Kidney (tissue), 14 donors: Measurements from ENCODE around the gene CASP6. TPM values are rescaled to one million over a fixed set of nuclear protein-coding genes. Genes with fewer than 3 reads are reported as not detected.

Source experiments
- DNase-seq, 5 donors: peaks; one replicate each; pipeline ENCODE4 v3.0.0-alpha.2; 2013 to 2020
- FAIRE-seq: peaks from 2 replicates; lab custom pipeline; 2012; peaks lifted over from hg19 to GRCh38; lab: Jason Lieb, UNC
- H3K27ac ChIP-seq, 2 donors: one replicate each; pipeline ENCODE4 v1.7.0; 2013; ENCODE audit warnings: low read depth in 2 of 2, low read length in 2 of 2, inconsistent platforms in 1 of 2
- H3K27me3 ChIP-seq: one replicate; pipeline ENCODE4 v1.7.1; 2013; ENCODE audit warnings: low read length, inconsistent platforms; ENCODE audit not compliant: control insufficient read depth, insufficient read depth
- H3K36me3 ChIP-seq, 3 donors: one replicate each; pipeline versions ENCODE4 v1.7.0 to v1.7.1; 2013; ENCODE audit warnings: low read length in 3 of 3, control low read depth in 1 of 3, inconsistent platforms in 1 of 3; ENCODE audit not compliant: insufficient read depth in 3 of 3, control insufficient read depth in 2 of 3
- H3K4me1 ChIP-seq, 3 donors: one replicate each; pipeline versions ENCODE4 v1.7.0 to v1.7.1; 2013; ENCODE audit warnings: low read length in 3 of 3, inconsistent platforms in 1 of 3, low read depth in 1 of 3; ENCODE audit not compliant: control insufficient read depth in 2 of 3, insufficient read depth in 2 of 3
- H3K4me3 ChIP-seq, 3 donors: one replicate each; pipeline versions ENCODE4 v1.7.0 to v1.8.1; 2013; ENCODE audit warnings: low read length in 3 of 3, control low read depth in 1 of 3, inconsistent platforms in 1 of 3
- H3K9ac ChIP-seq, 3 donors: one replicate each; pipeline versions ENCODE4 v1.7.0 to v1.7.1; 2013; ENCODE audit warnings: low read length in 3 of 3, control low read depth in 1 of 3, inconsistent platforms in 1 of 3
- H3K9me3 ChIP-seq, 3 donors: one replicate each; pipeline versions ENCODE4 v1.7.0 to v1.7.1; 2013; ENCODE audit warnings: low read length in 3 of 3, control low read depth in 1 of 3, inconsistent platforms in 1 of 3; ENCODE audit not compliant: control insufficient read depth in 2 of 3, insufficient read depth in 1 of 3
- CTCF ChIP-seq: IDR thresholded peaks from 3 replicates; pipeline ENCODE4 v1.5.1; 2012; ENCODE audit warnings: mild to moderate bottlenecking, moderate library complexity, borderline replicate concordance; ENCODE audit not compliant: insufficient read depth; ENCODE audit errors: extremely low read depth
- intact Hi-C: fragments of 100-400 bp; cut with DNase I; formaldehyde crosslinking; loops from one replicate; pipeline ENCODE4 v1.11.1; 2022
- polyA plus RNA-seq: library from polyadenylated mRNA; stranded (reverse); fragments of 350-450 nt; fragmentation: Illumina TruSeq; extraction: RNeasy Lipid Tissue Mini Kit (QIAGEN cat#74804); gene quantifications from one replicate; pipeline ENCODE4 v1.2.3, GENCODE V29; 2014; ENCODE audit warnings: low read depth, low replicate concordance; ENCODE audit not compliant: insufficient read depth
- total RNA-seq: library from RNA; stranded (reverse); fragmentation: NEBNext Ultra II Directional; extraction: Animal tissue kit (Norgen Biotek cat#: 25700); gene quantifications from one replicate; pipeline ENCODE4 v1.2.1, GENCODE V29; 2021
- donor health status: control.
- donor health status: control.
- donor health status: control.
- donor health status: control.
- donor health status: control.
- donor health status: DM: yes; HTN: yes; CAD: no.
- donor health status: Normal renal cell carcinoma (clear cell type).

CASP6 gene
- total and polyA plus RNA-seq, 2 donors from 2014 or later = 20.7 to 21.6 TPM

DNA sequence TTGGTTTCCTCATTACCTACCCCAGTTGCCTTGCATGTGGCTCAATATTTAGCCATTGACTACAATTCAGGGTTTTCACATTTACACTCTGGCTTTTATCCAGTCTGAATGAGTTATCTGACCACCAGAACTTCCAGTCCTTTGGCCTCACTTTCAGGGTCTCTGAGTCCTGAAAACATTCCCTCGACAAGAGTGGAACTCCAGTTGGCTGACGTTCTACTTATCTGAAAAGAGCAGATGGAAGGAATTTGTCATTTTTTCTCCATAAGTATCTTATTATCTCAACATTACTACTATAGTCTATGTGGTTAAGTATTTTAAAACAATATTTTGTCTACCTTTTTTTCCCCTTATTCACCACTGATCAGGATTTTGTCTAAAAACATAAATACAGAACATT, 5.2 kb upstream of the CASP6 start:
- intact Hi-C loops = loop anchor here (10.0 kb wide), 1 partner anchor 96 kb away; the partner anchor contains the start of gene CFI
- Histone ChIP-seq H3K4me3 (no peak overlapping the region), H3K4me1 (peaks cover 0 to 5% (median 4%) of the 10 kb centered on the region in 3 donors), H3K9ac (no peak overlapping the region), H3K9me3 (no peaks in the 10 kb centered on the region), H3K27ac (no peak overlapping the region), H3K36me3 (peaks cover 3 to 8% (median 4%) of the 10 kb centered on the region in 3 donors), H3K27me3 (no peaks in the 10 kb centered on the region)
- FAIRE-seq (no peak), DNase-seq (no peak)
- TF ChIP-seq CTCF = no peak

DNA sequence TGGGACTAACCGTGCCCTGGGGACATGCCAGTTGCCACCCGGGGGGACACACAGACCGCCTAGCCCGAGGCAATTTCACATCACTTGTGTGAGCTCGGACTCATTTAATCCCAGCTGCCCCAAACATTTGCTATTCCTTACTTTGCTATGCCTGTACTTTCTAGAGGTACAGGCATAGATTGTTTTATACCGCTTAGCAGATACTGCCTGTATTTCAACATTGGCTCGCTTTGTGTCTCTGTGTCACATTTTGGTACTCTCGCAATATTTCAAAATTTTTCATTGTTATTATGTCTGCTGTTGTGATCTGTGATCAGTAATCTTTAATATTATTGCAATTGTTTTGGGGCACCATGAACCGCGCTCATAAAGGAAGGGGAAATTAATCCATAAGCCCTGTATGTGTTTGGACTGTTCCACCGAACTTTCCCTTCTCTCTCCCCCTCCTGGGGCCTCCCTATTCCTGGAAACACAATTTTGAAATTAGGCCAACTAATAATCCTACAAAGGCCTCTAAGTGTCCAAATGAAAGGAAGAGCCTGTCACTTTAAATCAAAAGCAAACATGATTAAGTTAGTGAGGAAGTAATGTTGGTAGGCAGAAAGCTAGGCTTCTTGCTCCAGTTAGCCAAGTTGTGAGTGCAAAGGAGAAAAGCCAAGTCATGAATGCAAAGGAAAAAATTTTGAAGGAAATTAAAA, 568 bp upstream of the CASP6 start:
- peaks cover 0 to 14% (median 8%) of the 10 kb centered on the region in 3 donors for H3K4me1 ChIP-seq
- FAIRE-seq (no peak), DNase-seq (peak in 2 of 5 donors; percentile 59 to 72)
- no peak for TF ChIP-seq CTCF
- H3K4me3 ChIP-seq = peak overlapping the region; percentile 71 to 79 (median 75)
- peaks cover 0 to 3% (median 0%) of the 10 kb centered on the region in 3 donors for H3K36me3 ChIP-seq
- peak overlapping the region; percentile 78 to 83 for H3K27ac ChIP-seq
- H3K9me3 ChIP-seq = no peaks in the 10 kb centered on the region
- no peaks in the 10 kb centered on the region for H3K27me3 ChIP-seq
- peak overlapping the region; percentile 29 to 74 (median 43) for H3K9ac ChIP-seq
- intact Hi-C loops = loop anchor here (10.0 kb wide), 1 partner anchor 101 kb away; the partner anchor contains the start of gene CFI

GRCh38 chr4:109701566-109702410, 1.5 kb downstream of the CASP6 start:
- H3K4me1 ChIP-seq = peaks cover 0 to 14% (median 8%) of the 10 kb centered on the region in 3 donors
- no peak for FAIRE-seq
- H3K27ac ChIP-seq = peak overlapping the region in 1 of 2 donors; percentile 83
- H3K9ac ChIP-seq = peak overlapping the region; percentile 38 to 66 (median 44)
- no peak for TF ChIP-seq CTCF
- intact Hi-C loops = loop anchor here (10.0 kb wide), 1 partner anchor 103 kb away; the partner anchor contains the start of gene CFI
- peak in 4 of 5 donors; percentile 27 to 56 (median 52) for DNase-seq
- no peaks in the 10 kb centered on the region for H3K9me3 ChIP-seq
- no peaks in the 10 kb centered on the region for H3K27me3 ChIP-seq
- peak overlapping the region; percentile 67 to 79 (median 75) for H3K4me3 ChIP-seq
- peaks cover 0 to 3% (median 0%) of the 10 kb centered on the region in 3 donors for H3K36me3 ChIP-seq
